HL-60 (cell line): ENCODE results near the gene HVCN1.

Experiments
- DNase-seq, 2 experiments: peaks; one replicate each; pipeline ENCODE4 v3.0.0-alpha.2; 2010 to 2020; ENCODE audit warnings: low read depth in 1 of 2, low spot score in 1 of 2
- H3K27ac ChIP-seq: fragments of 250-450 bp; sonication (Bioruptor Pico); replicated peaks from 2 replicates; pipeline ENCODE4 v1.5.1; 2020; ENCODE audit warnings: mild to moderate bottlenecking, moderate library complexity
- H3K27me3 ChIP-seq: fragments of 250-450 bp; sonication (Bioruptor Pico); 2 replicates; pipeline ENCODE4 v1.5.1; 2021; ENCODE audit warnings: mild to moderate bottlenecking, moderate library complexity; ENCODE audit not compliant: insufficient read depth, poor library complexity, severe bottlenecking
- H3K4me3 ChIP-seq: replicated peaks from 2 replicates; pipeline ENCODE4 v1.5.1; 2011; ENCODE audit warnings: mild to moderate bottlenecking, control low read depth, low read length; ENCODE audit not compliant: insufficient read depth
- GABPA ChIP-seq: IDR thresholded peaks from 2 replicates; pipeline ENCODE4 v1.6.1; 2012; ENCODE audit warnings: low read depth
- POLR2AphosphoS5 ChIP-seq: IDR thresholded peaks from 2 replicates; pipeline ENCODE4 v1.6.1; 2012; ENCODE audit warnings: low read depth
- REST ChIP-seq: IDR thresholded peaks from 2 replicates; pipeline ENCODE4 v1.6.1; 2012; ENCODE audit warnings: low read depth; ENCODE audit not compliant: insufficient replicate concordance
- SPI1 ChIP-seq: IDR thresholded peaks from 2 replicates; pipeline ENCODE4 v1.6.1; 2012; ENCODE audit warnings: low read depth, mild to moderate bottlenecking, borderline replicate concordance
- TF ChIP-seq, protein P1 (sequence below): IDR thresholded peaks from one replicate; pipeline ENCODE4 v1.5.1; 2011; ENCODE audit warnings: low read length, control low read depth, inconsistent platforms; ENCODE audit not compliant: insufficient read depth

HVCN1 gene

DNA sequence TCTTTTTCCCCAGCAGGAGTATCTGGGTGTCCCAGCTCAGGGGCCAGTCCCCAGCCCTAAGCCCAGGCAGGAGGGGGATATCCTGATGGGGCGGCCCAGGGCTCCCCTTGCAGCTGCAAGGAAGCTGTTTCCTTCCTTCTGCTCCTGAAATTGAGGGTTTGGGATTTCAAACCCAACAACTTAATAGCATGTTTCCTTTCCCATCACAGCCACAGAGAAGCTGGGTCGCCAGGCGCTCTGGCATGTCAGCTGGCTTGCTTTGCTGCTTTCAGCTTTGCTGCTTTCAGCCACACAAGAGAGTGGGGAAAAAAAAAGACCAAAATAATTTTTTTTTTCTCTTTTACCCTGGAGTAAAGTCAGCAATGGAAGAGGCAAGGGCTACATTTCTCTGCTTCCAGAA lies 30.0 kb downstream of the HVCN1 start:
- no peak for DNase-seq
- TF ChIP-seq, protein P1, sequence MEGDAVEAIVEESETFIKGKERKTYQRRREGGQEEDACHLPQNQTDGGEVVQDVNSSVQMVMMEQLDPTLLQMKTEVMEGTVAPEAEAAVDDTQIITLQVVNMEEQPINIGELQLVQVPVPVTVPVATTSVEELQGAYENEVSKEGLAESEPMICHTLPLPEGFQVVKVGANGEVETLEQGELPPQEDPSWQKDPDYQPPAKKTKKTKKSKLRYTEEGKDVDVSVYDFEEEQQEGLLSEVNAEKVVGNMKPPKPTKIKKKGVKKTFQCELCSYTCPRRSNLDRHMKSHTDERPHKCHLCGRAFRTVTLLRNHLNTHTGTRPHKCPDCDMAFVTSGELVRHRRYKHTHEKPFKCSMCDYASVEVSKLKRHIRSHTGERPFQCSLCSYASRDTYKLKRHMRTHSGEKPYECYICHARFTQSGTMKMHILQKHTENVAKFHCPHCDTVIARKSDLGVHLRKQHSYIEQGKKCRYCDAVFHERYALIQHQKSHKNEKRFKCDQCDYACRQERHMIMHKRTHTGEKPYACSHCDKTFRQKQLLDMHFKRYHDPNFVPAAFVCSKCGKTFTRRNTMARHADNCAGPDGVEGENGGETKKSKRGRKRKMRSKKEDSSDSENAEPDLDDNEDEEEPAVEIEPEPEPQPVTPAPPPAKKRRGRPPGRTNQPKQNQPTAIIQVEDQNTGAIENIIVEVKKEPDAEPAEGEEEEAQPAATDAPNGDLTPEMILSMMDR = no peak
- no peak for TF ChIP-seq POLR2AphosphoS5
- no peak for TF ChIP-seq SPI1
- no peak for TF ChIP-seq REST
- no peak for TF ChIP-seq GABPA
- Histone ChIP-seq H3K27ac (no peak overlapping the region), H3K4me3 (no peak overlapping the region), H3K27me3 (no peaks in the 10 kb centered on the region)

GRCh38 chr12:110658242-110658641 lies 30.7 kb downstream of the HVCN1 start:
- no peak overlapping the region for H3K4me3 ChIP-seq
- no peaks in the 10 kb centered on the region for H3K27me3 ChIP-seq
- no peak for DNase-seq
- no peak overlapping the region for H3K27ac ChIP-seq
- TF ChIP-seq POLR2AphosphoS5 (no peak), REST (no peak), GABPA (no peak), SPI1 (no peak)
- TF ChIP-seq, protein P1 = no peak

DNA sequence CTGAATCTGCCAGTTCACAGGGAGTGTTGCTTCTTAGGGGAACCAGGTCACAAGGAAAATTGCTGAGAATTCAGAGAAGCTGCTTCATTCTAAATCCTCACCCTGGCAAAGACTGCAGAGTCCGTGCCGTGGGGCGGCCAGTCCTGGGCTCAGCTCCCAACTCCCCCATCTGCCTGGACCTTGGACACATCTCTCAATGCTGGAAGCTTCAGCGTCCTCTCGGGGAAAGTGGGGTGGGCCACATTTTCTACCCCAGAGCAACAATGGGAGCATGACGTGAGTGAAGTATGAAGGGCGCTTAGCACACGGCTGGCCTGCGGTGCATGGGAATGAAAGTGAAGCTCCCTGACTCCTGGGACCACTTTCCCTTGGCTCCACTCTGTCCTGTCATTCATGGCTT lies 31.2 kb downstream of the HVCN1 start:
- no peak for TF ChIP-seq SPI1
- TF ChIP-seq, protein P1 = no peak
- TF ChIP-seq POLR2AphosphoS5 = no peak
- no peak for TF ChIP-seq REST
- no peak for TF ChIP-seq GABPA
- no peak for DNase-seq
- no peak overlapping the region for H3K27ac ChIP-seq
- H3K27me3 ChIP-seq = no peaks in the 10 kb centered on the region
- no peak overlapping the region for H3K4me3 ChIP-seq
